Activated CD4-positive, alpha-beta T cell treated with anti-CD3 and anti-CD28 coated beads, Interleukin-2, Interleukin-6, amounts not matched to agents 100 ng/mL and 50 ng/mL, durations not matched to agents 16 hours and 8 hours (primary cell): ENCODE data around the gene ANTXR2.

Source experiments
- DNase-seq: peaks from one replicate; pipeline ENCODE4 v3.0.0-alpha.2; 2020

The ANTXR2 gene

DNA sequence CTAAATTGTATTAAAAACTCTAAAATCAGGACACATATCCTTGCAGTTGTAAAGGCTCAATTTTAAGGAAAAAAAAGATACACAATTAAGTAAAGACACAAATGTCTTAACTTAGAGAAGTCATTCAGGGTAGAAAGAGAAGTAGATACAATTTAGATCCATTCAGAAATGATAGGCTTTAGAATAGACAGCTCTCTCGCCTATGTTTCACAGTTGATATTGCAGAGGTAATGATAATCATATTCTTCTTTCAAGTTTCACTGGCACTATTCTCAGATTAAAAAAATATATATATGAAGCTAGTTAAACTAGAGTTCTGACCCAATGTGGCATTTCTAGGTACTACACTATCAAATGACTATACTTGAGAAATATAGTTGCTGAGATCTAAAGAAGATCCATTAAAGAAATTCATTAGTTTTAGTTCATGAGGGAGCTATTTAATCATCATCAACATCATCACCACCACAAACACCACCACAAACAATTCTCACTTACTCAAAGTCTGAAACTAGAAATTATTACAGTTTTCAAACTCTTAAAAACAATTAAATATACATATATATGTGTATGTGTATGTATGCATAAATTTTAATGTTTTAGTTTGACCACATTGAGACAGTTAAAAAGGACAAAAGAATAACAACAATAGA is 93.1 kb downstream of the ANTXR2 start:
- DNase-seq = no peak

DNA sequence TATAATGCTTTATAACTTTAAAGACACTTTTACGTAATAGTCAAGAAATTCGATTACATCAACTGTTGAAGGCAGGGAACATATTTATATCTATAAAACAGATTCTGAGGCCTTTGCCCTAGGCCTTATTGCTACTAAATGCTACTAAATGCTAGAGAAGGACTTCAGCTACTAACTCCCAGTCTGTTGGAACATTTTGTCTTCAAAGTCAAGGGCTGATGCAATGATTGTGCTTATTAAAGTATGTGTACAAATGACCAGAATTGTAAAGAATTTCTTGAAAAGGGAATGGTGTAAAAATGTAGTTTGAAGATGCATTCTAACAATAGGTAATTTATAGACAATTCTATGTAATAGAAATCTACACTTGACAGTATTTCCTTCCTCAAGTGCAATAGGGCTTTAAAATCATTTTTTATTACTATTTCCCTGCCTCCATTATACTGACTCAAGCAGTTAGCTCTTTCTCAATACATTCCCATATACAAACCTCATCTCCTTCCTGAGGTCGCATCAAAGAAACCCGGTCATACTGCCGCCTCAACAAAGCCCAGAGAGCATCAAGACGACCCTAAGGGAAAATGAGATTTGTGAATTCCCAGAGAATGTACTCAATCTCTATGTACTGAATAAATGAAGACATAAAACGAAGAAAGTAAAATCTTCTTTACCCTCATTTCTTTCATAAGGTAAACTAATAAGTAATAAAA is 95.7 kb downstream of the ANTXR2 start:
- DNase-seq = no peak

DNA sequence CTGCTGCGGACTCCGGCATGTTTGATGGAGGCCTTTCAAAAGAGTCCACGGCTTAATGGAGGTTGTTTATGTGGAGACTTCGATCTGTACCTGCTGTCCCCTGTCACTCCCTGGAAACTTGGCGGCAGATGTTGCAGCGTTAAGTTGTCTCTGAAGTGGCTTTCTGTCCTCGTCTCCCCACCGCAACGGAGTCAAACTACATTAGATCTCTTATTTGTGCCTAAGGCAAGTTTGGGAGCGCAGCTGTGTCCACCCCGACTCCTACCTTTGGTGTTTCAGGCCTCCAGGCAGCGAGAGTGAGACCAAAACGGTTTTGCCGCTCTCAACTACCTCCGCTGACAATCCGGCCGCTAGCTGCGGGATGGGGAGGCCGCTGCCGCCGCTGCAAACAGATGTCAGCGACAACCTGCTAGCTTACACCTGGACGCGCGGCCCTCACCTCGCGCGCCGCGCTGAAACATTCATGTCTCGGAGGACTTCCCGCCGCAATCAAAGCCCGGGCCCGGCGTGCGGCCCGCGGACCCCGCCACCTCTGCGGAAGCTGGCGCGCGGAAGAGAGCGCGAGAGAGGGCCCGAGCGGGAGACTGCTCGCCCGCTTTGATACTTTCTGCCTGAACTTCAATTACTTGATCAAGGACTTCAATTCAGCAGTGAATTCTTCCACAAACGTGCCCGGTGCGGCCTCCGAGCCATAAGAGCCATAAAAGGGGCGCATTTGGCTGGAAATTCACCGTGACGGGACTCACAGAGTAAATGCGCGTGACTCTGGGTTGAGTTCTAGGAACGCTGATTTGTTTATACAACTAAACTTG is 108.4 kb downstream of the ANTXR2 start:
- no peak for DNase-seq

DNA sequence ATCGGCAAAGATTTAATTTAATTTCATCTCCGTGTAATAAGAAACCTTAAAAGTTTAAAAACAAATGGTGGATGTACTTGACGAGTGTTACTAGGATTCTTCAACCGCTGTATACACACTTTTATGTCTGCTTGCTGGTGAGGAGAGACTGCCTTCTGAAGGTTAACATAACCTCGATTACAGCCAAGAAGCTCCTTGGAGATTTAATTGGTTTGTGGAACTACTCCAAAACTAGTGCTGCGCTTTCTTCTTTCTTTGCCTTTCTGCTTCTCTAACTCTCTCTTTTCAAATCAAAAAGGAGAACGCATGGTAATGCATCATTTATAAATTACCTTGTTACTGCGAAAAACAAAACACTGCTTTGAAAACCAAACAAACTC is 109.0 kb downstream of the ANTXR2 start:
- DNase-seq = no peak

DNA sequence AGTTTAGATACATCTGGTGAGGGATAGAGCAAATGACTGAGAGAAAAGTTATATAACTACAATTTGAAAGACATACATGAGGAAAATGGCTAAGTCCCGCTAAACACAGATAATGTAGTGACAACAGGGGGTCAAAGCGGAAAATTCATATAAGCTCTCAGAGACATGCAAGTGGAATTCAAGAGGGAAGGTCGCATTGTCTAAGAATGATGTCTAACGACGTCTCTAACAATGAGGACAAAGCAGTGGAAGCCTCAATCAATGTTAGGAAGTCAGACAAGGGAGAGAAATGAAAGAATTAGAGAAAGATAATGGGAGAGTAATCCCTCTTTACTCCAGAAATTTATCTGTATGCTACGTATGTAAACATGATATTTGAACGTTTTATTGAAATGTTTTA is 113.4 kb downstream of the ANTXR2 start:
- DNase-seq = no peak

DNA sequence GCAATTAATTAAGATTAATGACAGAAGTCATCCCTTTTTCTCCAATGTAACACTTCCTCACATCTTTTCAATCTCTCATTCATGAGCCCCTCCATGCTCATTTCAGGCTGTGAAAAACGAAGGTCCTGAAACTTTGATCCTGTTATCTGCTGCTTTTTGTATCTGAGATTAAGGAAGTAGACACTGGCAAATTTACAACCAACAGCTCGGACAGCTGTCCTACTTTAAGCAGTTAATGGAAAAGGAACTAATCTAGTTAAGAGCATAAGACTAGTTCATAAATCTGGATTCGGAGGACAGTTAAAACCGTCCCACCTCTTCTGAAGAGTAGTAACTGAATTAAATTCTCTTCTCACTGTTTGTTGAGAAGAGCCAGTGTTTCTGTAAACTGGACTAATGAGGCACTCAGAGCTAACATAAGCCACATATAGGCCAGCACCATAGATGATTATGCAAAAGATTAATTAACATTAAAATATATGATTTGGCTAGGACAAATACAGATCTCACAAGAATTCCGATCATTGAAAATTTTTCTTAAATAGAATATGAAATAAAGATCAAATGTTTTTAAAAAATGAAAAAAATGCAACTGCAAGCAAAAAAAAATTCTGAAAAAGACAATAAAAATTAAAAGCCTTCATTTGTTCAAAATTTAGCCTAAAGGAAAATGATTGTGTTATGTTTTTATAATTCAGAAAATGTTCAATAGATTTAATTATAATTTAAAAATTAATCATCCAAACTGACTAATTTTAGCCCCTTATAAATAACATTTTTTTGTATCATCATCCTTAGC is 114.4 kb downstream of the ANTXR2 start:
- no peak for DNase-seq

DNA sequence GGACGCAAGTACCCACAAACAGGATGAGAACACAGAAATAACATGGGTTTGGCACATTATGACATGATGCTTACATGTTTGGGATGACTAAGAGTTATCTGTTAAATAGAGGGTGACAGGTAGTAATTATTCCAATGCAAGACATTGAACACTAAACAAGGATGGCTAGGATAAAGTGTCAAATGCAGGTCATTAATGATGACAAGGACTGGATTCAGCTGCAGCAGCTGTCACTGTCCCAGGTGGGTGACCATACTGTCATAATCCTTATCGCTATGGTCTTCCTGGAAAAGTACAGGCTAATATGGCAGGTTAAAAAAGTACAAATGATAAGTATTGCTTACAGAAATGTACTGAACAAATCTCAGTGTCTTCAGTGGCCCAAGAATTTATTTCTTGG is 123.9 kb downstream of the ANTXR2 start:
- DNase-seq = no peak

DNA sequence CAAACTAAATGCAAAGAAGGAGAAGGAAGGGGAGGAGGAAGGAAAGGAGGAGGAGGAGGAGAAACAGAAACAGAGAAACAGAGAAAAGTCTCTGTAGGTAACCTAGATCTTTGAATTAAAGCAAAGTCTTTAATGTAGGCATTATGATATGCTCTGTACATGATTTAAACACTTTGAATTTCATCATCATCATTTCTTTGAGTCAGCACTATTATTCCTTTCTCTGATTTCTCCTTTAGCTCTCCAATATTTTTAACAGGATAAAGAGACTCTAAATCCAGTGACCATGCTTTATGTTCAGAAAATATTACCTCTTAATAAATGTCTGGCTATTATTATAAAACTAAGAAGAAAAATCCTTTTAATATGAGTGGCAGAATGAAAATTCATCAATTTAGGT is 124.3 kb downstream of the ANTXR2 start:
- no peak for DNase-seq

DNA sequence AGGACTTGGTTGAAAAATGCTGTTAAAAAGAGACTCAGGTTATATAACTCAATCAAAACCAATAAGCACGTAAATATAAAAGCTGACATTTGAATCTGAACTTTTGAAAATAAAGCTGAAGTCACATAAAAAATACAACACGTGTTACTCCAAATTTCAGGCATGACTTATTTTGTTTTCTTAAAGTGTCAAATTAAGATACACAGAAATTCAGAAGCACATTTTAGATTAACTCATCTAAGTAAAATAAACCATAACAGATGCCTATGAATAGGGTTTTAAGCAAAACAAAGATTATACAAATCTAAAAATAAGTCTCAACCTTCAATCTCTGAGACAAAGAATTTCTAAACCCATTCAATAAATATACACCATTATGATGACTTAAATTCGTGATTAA is 124.8 kb downstream of the ANTXR2 start:
- DNase-seq = no peak

DNA sequence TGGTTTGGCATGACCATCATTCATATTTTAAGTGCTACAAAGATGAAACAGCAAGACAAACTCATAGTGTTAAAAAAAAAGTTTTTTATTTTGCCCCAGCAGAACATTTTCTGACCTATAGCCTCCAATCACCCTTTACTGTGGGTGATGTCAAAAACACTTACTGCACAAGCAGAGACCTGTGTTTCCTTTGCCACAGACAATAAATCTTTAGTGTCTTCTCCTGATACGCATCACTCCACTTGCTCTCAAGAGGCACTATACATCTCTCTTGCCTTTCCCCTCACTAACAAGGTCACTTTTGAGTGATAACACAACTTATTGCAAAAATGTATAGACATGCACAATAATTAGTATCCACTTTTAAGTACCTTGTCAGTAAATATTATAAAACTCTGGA is 125.6 kb downstream of the ANTXR2 start:
- no peak for DNase-seq

DNA sequence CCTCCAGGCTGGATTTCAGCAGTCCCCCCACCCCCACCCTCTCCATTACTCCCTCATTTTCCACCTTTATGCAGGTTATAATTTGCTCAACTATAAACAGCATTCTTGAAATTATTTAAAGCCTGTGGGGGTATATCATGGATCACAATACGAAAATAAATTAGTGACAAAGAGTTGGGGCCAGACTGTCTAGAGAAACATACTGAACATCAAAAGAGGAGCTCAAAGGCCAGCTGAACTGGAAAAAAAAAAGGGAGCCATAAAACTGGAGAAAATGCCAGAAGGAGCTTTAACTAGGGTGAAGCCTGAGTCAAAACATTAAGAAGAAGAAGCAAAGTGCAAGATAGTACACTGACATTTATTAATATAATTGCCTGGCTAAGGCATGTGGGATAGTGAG is 137.8 kb downstream of the ANTXR2 start:
- DNase-seq = no peak

DNA sequence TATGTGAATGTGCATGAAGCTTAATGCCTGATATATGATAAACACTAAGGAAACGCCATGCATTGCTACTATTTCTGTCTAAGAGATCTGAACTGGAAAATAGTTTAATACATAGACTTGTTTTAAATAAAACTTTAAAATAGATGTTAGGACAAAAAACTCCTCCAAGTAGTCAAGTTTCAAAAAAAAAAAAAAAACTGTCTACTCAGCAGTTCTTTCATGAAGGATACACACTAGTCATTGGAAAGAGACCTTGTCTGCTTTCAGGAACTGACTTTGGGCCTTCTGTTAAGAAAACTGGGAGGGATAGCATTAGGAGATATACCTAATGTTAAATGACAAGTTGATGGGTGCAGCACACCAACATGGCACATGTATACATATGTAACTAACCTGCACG is 138.4 kb downstream of the ANTXR2 start:
- no peak for DNase-seq

DNA sequence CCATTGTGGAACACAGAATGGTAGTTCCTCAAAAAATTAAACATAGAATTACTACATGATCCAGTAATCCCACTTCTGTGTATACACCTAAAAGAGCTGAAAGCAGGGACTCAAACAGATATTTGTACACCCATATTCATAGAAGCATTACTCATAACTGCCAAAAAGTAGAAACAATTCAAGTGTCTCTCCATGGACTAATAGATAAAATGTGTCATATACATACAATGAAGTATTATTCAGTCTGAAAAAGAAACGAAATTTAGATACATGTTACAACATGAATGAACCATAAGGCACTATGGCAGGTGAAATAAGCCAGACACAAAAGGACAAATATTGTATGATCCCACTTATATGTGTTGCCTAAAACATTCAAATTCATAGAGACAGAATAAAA is 145.1 kb downstream of the ANTXR2 start:
- no peak for DNase-seq

DNA sequence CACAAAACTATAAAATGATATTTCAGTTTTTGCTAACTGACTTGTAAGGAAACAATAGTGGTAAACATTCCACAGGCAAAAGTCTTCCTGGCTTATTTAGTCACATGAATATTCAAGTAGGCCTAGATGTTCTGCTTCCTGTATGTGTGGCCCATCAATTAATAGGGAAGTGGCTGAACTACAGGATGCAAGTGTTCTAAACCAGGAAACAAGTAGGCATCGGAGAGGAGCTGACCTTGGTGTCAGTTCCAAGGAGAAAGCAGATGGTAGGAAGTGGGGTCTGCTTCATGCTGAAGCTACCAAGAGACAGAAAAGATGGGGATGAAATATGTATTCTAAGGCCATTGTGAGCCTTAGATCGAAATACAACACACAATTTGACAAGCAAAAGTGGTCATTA is 149.7 kb downstream of the ANTXR2 start:
- DNase-seq = no peak

DNA sequence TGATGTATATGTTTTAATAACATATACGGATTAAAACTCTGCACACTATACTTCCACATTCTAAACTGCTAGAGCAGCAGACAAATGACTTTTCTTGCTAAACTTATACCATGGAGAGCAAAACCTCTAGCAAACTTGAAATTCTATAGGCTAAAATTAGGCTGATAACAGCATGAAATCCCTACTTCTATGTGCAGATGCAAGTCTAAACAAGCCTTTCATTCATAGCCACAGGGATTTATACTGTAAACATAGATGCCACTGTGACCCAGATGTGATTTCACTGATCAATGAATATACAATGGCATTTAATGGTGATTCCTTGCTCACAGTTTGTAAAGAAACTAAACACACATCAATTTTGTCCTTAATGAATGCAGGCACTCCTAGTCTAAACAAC is 151.0 kb downstream of the ANTXR2 start:
- no peak for DNase-seq

DNA sequence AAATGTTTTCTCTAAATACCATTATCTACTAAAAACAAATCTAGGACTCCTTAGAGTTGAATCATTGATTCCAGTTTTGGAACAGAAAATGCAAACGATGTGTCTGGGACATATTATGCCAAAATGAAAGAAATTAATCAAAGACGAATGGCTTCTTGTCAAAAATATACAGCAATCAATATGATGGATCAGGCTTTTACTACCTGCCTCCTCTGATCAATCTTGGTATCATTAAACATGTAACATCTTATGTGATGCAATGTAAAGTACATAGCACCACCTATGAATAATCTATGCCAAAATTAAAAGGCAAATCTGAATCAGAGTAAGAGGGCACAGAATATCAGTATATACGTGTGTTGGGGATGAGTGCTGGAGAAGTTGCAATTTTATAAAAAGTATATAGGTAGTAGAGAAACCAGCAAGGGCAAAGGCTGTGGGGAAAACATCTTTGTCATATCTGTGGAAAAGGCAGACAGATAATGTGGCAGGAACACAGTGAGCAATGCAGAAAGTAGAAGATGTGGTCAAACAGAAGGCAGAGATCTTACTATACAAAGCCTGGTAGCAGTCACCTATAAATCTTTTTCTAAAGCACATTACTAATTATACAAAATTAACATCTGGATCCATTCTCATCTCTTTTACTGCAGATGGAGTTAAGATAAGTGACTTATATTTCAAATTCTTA is 152.7 kb downstream of the ANTXR2 start:
- peak; percentile 6 for DNase-seq

DNA sequence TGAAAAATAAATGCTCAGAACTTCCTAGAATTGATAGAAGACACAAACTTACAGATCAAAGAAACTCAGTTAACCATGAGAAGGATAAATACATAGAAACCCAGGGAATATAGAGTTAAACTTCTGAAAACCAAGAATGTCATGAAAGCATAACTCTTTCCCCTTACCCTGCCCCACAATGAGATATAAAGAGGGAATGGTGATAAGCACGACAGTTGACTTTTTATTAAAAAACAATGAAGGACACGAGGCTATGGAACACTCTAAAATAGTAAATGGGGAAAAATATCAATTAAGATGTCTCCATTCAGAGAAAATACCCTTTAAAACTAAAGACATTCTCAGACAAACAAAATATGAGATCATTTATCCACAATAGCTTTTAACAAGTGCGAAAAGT is 154.7 kb downstream of the ANTXR2 start:
- no peak for DNase-seq

DNA sequence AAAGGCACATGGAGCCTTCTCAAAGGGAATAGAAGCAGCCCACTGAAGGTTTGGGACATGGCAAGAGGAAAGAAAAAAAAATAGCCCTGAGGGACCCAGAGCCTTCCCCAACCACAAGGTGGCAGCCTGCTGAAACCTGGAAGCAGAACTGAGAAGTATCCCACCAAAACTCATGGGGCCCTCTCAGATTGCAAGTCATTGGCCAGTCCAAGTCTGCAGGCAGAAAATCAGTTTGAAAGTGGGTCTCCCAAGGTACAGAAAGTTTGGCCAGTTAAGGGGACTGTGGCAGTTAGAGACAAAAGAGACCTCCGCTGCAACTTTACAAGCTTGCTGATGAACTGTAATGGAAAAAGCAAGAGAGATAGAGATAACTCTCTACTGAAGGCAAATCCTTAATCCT is 155.8 kb downstream of the ANTXR2 start:
- DNase-seq = peak; percentile 56

DNA sequence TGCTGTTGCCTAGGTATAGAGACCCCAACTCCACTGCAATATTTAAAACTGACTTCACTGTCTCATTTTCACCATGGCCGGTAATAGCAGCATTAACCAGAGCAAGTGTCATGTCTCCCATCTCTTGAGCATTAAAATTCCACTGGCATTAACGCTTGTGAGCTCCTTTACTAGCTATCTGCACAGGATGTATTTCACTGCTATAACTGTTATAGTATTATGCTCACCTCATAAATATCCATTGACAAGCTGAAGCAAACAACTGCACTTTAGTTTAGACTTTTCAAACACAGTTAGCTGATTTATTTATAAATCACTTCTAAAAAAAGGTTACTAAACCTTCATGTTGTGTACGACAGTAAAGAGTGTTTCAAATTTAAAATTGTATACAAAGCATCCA is 157.8 kb downstream of the ANTXR2 start:
- no peak for DNase-seq

DNA sequence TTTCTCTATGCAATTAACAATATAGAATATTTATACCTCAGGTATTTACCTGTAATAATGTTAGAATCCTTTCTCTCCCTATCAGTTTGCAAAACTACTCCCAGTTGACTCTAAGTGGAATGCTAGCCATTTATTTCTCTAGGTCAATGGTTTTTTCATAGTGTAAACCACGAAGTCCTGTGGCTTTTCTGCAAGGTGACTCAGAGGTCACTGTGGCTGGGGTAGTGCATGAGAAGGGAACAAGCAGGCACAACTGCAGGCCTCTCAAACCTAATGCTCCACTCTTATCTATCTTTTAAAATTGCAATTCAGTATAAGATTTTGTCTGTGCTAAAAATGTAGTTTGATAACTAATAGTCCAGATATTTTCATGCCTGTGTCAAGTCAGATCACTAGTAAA is 159.4 kb downstream of the ANTXR2 start:
- DNase-seq = peak; percentile 6

DNA sequence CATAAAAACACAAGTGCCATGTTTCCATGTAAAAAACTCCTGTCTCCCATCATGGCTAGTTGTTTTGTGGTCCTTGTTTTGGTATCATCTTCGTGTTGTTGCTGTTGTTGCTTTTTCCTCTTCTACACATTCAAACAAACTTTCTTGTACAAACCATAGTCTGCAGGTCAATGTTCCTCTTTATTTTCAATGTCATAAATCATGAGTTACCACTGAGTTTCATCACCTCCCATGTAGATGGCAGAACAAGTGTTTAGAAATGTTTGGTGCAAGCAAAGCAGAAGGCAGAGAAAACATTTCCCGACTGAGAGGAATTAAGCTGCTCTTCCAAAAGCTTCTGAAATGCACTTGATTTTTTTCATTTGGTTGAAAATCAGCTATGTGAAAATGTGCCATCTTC is 166.0 kb downstream of the ANTXR2 start:
- no peak for DNase-seq

DNA sequence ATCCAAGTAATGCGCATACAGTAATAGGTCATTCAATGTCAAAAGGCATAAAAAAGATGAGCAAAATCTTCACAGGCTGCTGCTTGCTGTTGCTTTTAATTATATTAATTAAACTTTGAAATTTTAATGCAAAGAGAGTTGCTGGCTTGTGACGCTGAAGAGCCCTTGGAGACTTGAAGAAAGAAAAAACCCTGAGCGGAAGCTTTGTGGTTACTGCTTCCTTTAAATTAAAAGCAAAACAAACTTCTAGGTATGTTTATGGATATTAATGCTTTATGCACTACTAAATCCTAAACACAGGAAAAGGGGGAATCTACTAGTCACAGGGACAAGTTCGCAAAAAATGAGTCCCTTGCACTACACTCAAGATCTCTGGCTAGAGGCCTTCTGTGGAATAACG is 166.7 kb downstream of the ANTXR2 start:
- DNase-seq = no peak

DNA sequence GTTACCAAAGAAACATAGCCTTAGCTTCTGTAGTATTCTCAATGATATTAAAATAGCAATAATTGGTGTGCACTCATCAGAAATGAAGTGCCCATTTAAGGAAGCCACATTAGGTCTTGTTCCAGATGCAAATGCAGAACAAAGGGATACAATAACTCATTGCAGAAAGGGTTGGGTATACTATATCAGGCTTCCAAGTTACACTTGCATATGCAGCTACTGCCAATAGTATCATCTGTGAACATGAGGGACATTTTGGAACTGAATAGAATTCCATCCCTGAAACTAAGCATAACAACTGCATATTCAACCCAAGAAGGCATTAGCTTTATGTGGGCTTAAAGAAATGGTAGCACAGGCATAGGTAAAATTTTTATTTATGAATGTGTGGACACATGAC is 167.8 kb downstream of the ANTXR2 start:
- DNase-seq = no peak
